ENCODE results near the gene MPZL1. TPM values are rescaled to one million over a fixed set of nuclear protein-coding genes. Genes with fewer than 3 reads are reported as not detected.

Gene MPZL1
- total and polyA plus RNA-seq, 7 donors, result 5.2 to 22.4 (median 14.1) TPM

DNA sequence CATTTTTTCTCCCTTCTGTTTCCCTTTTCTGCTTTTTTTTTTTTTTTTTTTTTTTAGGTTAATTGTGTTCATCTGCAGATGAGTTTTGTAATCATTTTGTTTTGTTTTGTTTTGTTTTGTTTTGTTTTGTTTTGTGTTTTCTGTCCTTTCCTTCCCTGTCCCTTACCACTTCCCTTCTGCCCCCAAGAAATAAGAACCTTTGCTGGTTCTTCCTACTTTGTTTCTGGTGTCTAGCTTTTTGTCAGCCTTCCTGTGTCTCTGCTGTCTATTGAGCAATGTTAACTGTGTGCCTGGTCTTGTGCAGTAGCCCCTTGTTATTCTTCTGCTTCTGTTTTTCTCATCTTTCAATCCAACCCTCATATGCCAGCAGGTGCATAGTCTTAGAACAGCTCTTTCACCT is 46.0 kb downstream of the MPZL1 start:
- H3K27me3 ChIP-seq (ENCODE audit: insufficient read depth in 3 of 3, low read length in 2 of 3), result no peaks in the 10 kb centered on the region
- H3K9me3 ChIP-seq, result no peaks in the 10 kb centered on the region
- H3K4me3 ChIP-seq, result no peak overlapping the region
- TF ChIP-seq, protein P1, sequence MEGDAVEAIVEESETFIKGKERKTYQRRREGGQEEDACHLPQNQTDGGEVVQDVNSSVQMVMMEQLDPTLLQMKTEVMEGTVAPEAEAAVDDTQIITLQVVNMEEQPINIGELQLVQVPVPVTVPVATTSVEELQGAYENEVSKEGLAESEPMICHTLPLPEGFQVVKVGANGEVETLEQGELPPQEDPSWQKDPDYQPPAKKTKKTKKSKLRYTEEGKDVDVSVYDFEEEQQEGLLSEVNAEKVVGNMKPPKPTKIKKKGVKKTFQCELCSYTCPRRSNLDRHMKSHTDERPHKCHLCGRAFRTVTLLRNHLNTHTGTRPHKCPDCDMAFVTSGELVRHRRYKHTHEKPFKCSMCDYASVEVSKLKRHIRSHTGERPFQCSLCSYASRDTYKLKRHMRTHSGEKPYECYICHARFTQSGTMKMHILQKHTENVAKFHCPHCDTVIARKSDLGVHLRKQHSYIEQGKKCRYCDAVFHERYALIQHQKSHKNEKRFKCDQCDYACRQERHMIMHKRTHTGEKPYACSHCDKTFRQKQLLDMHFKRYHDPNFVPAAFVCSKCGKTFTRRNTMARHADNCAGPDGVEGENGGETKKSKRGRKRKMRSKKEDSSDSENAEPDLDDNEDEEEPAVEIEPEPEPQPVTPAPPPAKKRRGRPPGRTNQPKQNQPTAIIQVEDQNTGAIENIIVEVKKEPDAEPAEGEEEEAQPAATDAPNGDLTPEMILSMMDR (IDR thresholded peaks at IDR 0.05), result no peak
- DNase-seq (no peak), ATAC-seq (no peak)
- no peak overlapping the region for H3K27ac ChIP-seq
- intact Hi-C loops (cut with DNase I), result no loop called here
- H3K4me1 ChIP-seq, result peaks cover 7% of the 10 kb centered on the region
- H3K36me3 ChIP-seq (ENCODE audit: insufficient read depth in 1 of 2, low read depth in 1 of 2), result peaks cover 2 to 46% of the 10 kb centered on the region in 2 donors

- Histone ChIP-seq H3K27me3 (ENCODE audit: insufficient read depth in 3 of 3, low read length in 2 of 3) (no peaks in the 10 kb centered on the region), H3K4me1 (no peaks in the 10 kb centered on the region), H3K36me3 (ENCODE audit: insufficient read depth in 1 of 2, low read depth in 1 of 2) (peaks cover 2 to 66% of the 10 kb centered on the region in 2 donors), H3K27ac (no peak overlapping the region), H3K9me3 (no peaks in the 10 kb centered on the region), H3K4me3 (no peak overlapping the region)
- WGBS, 3 donors, result 91 to 94% (median 91%) methylated on average over 3 of the region's 3 CpGs
- DNase-seq (no peak), ATAC-seq (no peak)
- TF ChIP-seq, protein P1 (IDR thresholded peaks at IDR 0.05), result no peak
- intact Hi-C loops (cut with DNase I), result no loop called here
Observed at GRCh38 chr1:167770127-167770526, 48.3 kb downstream of the MPZL1 start.

- WGBS, 3 donors, result 85 to 96% (median 91%) methylated on average over 4 of the region's 4 CpGs
- no peak overlapping the region for H3K4me3 ChIP-seq
- H3K9me3 ChIP-seq, result no peaks in the 10 kb centered on the region
- TF ChIP-seq, protein P1 (IDR thresholded peaks at IDR 0.05), result no peak
- no peaks in the 10 kb centered on the region for H3K4me1 ChIP-seq
- H3K36me3 ChIP-seq (ENCODE audit: insufficient read depth in 1 of 2, low read depth in 1 of 2), result peaks cover 2 to 65% of the 10 kb centered on the region in 2 donors
- H3K27ac ChIP-seq, result no peak overlapping the region
- no peak for DNase-seq
- no peaks in the 10 kb centered on the region for H3K27me3 ChIP-seq (ENCODE audit: insufficient read depth in 3 of 3, low read length in 2 of 3)
- ATAC-seq, result no peak
- intact Hi-C loops (cut with DNase I), result no loop called here
Observed at GRCh38 chr1:167772436-167772835, 50.7 kb downstream of the MPZL1 start.

GRCh38 chr1:167773516-167773915 is 51.7 kb downstream of the MPZL1 start:
- H3K27ac ChIP-seq, result no peak overlapping the region
- H3K27me3 ChIP-seq (ENCODE audit: insufficient read depth in 3 of 3, low read length in 2 of 3), result no peaks in the 10 kb centered on the region
- ATAC-seq, result no peak
- intact Hi-C loops (cut with DNase I), result no loop called here
- DNase-seq, result no peak
- TF ChIP-seq, protein P1 (IDR thresholded peaks at IDR 0.05), result no peak
- peaks cover 0 to 62% of the 10 kb centered on the region in 2 donors for H3K36me3 ChIP-seq (ENCODE audit: insufficient read depth in 1 of 2, low read depth in 1 of 2)
- no peaks in the 10 kb centered on the region for H3K4me1 ChIP-seq
- H3K9me3 ChIP-seq, result no peaks in the 10 kb centered on the region
- no peak overlapping the region for H3K4me3 ChIP-seq
- WGBS, 3 donors, result 86 to 92% (median 90%) methylated on average over 2 of the region's 2 CpGs

GRCh38 chr1:167774710-167775109 is 52.9 kb downstream of the MPZL1 start:
- intact Hi-C loops (cut with DNase I), result no loop called here
- DNase-seq (no peak), ATAC-seq (no peak)
- H3K4me1 ChIP-seq, result no peaks in the 10 kb centered on the region
- TF ChIP-seq, protein P1 (IDR thresholded peaks at IDR 0.05), result no peak
- H3K27ac ChIP-seq, result no peak overlapping the region
- no peaks in the 10 kb centered on the region for H3K9me3 ChIP-seq
- no peaks in the 10 kb centered on the region for H3K27me3 ChIP-seq (ENCODE audit: insufficient read depth in 3 of 3, low read length in 2 of 3)
- H3K36me3 ChIP-seq (ENCODE audit: insufficient read depth in 1 of 2, low read depth in 1 of 2), result peaks cover 0 to 53% of the 10 kb centered on the region in 2 donors
- no peak overlapping the region for H3K4me3 ChIP-seq
